Hematopoietic multipotent progenitor cell treated with erythropoietin and hydrocortisone succinate and interleukin-3 and kit ligand, for 15 days (in vitro differentiated cells): ENCODE measurements around the gene STYXL2.

Experiments used
- DNase-seq: peaks from one replicate; pipeline ENCODE4 v3.0.0-alpha.2; 2015; ENCODE audit warnings: low spot score

The STYXL2 gene

GRCh38 chr1:167110586-167110985 lies 16.7 kb downstream of the STYXL2 start:
- DNase-seq = no peak

- no peak for DNase-seq
Measured at GRCh38 chr1:167111868-167112709, 18.2 kb downstream of the STYXL2 start.

GRCh38 chr1:167114725-167115124 lies 20.9 kb downstream of the STYXL2 start:
- no peak for DNase-seq

DNA sequence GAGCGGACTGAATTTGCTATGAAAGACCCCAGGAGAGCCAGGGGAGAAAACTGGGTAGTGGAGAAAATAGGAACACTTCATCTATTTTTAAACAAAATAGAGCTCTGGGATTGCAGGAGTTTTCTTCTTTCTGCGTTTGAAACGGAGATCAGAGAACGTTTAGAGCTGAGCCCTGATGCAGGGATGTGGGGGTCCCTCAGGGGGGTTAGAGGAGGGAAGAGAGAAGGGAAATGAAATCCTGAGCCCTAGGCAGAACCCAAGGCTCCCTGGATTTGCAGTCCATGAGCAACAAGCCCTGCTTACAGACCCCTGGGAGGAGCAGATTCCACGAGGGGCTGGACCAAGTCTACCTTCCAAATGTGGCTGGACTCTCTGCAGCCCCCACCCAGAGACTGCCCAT lies 21.8 kb downstream of the STYXL2 start:
- no peak for DNase-seq

DNA sequence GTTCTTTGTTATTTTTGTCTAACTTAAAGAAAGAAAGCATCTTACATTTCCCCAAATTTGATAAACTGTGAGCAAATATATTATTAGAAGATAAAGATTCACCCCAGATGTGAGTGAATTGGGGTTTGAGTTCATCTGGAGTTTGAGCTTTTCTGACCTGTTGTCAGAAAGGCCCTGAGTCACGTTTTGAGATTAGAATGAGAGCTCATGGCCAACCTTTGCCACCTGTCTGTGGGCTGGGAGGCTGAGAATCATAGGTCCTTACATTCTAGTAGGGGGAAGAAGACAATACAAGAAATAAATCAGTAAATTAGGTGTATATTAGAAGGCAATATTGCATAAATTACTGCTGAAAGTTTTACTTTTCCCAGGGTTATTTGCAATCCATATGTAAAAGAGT lies 22.3 kb downstream of the STYXL2 start:
- DNase-seq = no peak

- no peak for DNase-seq
Measured at GRCh38 chr1:167117225-167117624, 23.4 kb downstream of the STYXL2 start.

- no peak for DNase-seq
Measured at GRCh38 chr1:167118188-167118587, 24.3 kb downstream of the STYXL2 start.

DNA sequence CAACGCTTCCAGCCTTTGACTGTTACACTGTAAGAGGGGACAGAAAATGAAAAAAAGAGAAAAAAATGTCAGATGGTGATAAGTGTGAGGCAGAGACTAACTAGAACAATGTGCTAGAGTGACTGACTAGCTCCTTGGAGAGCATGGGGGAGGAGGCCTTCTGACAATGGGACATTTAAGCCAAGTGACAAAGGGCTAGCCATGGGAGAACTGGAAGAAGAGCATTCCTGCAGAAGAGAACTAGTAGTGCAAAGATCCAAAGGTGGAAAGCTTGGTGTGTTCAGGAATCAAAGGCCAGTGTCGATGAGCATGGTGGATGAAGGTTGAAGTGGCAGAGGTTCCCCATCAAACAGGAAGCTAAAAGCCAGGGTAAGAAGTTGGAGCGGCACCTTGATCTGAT lies 25.8 kb downstream of the STYXL2 start:
- no peak for DNase-seq

- DNase-seq = no peak
Measured at GRCh38 chr1:167120899-167121298, 27.0 kb downstream of the STYXL2 start.

DNA sequence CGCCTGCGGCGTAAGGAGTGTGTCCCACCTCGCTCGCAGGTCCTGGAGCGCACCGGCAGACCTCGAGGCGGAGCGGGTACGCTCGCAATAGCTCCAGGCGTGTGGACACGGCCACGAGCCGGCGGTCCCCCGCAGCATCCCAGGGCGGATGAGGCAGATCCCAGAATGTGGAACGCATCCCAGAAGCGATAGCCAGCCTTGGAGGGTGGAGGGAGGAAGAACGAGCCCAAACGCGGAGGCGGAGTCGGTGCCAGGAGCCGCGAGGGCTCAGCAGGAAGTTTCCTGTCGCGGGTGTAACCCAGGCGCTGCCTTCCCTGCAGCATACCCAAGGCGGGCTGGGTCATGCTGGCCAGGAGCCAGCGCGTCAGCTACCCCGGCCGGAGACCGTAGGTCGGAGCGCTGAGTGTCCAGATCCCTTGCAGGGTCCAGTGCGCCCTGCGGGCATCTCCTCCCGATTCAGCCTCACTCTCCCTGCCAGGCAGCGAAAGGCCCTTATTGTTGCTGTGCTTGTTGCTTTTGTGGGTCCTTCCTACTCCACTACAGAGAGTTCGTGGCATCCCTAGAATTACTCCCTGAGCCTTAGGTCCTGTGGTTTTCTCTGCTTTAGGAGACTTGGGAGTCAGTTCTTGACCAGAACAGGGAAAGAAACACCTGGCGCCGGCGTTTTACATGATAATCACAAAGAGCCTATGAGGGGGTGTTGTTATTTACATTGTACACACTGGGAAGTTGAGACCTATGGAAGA lies 27.7 kb downstream of the STYXL2 start:
- DNase-seq = no peak

GRCh38 chr1:167122121-167122480 lies 28.2 kb downstream of the STYXL2 start:
- no peak for DNase-seq

- no peak for DNase-seq
Measured at GRCh38 chr1:167122568-167122967, 28.7 kb downstream of the STYXL2 start.

- no peak for DNase-seq
Measured at GRCh38 chr1:167126317-167126716, 32.4 kb downstream of the STYXL2 start.

DNA sequence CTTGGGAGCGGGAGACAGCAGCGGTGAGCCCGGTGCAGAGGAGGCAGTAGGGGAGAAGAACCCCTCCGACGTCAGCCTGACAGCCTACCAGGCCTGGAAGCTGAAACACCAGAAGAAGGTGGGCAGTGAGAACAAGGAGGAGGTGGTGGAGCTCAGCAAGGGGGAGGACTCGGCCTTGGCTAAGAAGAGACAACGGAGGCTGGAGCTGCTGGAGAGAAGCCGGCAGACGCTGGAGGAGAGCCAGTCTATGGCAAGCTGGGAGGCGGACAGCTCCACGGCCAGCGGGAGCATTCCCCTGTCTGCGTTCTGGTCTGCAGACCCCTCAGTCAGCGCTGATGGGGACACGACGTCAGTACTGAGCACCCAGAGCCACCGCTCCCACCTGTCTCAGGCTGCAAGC lies 32.9 kb downstream of the STYXL2 start:
- DNase-seq = no peak

GRCh38 chr1:167127236-167127635 lies 33.4 kb downstream of the STYXL2 start:
- DNase-seq = no peak

- DNase-seq = no peak
Measured at GRCh38 chr1:167127661-167128060, 33.8 kb downstream of the STYXL2 start.

DNA sequence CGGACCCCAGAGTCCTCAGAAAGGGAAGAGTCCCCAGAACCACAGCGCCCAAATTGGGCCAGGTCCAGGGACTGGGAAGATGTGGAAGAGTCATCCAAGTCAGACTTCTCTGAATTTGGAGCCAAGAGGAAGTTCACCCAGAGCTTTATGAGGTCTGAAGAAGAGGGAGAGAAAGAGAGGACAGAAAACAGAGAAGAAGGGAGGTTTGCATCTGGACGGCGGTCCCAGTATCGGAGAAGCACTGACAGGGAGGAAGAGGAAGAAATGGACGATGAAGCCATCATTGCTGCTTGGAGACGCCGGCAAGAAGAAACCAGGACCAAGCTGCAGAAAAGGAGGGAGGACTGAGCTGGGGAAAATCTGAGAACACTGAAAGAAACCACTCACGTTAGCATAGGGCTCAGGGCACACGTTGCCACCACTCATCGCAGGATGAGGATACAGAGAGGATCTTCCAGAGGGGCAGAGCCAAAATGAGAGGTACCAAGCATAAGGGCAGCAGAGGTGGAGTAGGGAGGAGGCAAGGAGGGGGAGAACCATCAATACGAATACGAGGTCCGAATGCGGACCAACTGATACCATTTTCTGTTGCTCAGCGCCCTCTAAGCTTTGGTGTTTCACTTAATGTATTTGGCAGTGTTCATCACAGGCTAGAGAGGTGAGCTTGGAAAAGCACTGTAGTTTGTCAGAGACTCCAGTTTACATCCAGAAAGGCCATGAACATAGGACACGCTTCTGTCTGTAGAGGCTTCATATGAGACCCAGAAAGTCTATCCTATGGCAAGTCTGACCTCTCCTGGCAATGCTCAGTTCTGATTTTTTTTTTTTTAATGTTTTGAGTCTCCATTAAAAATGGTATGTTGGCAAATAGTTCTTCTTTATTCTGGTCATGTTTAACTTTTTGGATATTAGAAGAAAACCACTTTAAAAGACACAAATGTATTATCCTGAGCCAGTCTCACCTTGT lies 34.7 kb downstream of the STYXL2 start:
- DNase-seq = no peak

DNA sequence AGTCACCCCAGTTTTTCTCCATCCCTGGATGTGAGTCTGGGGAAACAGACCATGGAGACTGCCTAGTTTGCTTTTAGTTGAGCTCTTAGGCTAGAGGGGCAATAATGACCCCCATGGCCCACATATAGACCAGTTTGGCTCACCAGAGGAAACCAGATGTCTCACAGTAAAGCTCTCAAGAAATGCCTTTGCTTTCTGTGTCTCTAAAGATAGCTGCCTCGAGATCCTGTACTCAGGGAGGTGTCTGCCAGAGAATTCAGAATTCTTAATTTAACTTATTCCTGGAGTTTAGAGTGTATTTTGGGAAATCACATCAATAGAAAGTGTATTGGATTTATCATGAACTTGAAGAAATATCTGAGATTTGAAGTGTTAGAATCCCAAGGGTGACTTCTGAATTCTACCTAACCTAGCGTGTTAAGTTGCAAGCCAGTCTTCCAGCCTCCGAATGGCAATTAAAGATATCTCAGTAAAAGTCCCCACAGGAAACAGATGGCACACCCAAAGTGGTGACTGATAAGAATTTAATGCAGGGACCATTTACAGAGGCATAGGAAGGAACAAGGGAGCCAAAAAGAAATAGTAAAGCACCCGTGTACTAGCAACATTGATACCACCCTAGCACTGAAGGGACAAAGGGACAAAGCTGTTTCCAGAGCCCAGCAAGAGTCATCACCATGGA lies 37.1 kb downstream of the STYXL2 start:
- DNase-seq = no peak

GRCh38 chr1:167132301-167133010 lies 38.6 kb downstream of the STYXL2 start:
- DNase-seq = no peak

GRCh38 chr1:167135281-167135840 lies 41.5 kb downstream of the STYXL2 start:
- no peak for DNase-seq

DNA sequence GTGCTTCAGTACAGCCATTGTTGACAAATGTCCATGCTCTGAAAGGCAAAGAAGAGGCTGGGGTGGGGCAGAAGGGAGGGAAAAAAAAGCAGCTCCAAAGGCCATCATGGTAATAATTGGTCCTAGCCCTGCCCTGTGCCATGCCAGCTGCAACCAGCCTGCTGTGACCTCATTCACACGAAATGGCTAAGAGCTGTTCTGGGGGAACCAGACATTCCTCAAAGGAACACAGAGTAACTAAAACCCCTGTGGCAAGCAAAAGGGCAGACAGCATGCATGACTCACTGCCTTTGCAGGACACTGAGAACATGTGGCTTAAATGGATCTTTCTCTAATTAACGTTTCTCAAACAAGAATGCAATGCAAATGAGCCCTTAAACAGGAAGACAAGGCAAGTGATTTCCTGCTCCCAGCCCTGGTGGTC lies 42.3 kb downstream of the STYXL2 start:
- no peak for DNase-seq
